LNCaP clone FGC (cell line): Measurements from ENCODE around the gene MTA1.

Experiments
- DNase-seq: peaks from one replicate; pipeline ENCODE4 v3.0.0-alpha.2; 2011; ENCODE audit warnings: low read depth
- H3K4me3 ChIP-seq: 2 replicates; pipeline ENCODE4 v1.5.1; 2011; ENCODE audit warnings: mild to moderate bottlenecking, low read depth, low read length, control low read depth
- TF ChIP-seq, protein P1 (sequence below): IDR thresholded peaks from 2 replicates; pipeline ENCODE4 v1.5.1; 2012; ENCODE audit warnings: mild to moderate bottlenecking; ENCODE audit not compliant: control insufficient read depth, insufficient read depth; ENCODE audit errors: extremely low read depth

Gene MTA1

GRCh38 chr14:105495990-105496830, 76.6 kb downstream of the MTA1 start:
- H3K4me3 ChIP-seq = no peak overlapping the region
- DNase-seq = no peak
- TF ChIP-seq, protein P1, sequence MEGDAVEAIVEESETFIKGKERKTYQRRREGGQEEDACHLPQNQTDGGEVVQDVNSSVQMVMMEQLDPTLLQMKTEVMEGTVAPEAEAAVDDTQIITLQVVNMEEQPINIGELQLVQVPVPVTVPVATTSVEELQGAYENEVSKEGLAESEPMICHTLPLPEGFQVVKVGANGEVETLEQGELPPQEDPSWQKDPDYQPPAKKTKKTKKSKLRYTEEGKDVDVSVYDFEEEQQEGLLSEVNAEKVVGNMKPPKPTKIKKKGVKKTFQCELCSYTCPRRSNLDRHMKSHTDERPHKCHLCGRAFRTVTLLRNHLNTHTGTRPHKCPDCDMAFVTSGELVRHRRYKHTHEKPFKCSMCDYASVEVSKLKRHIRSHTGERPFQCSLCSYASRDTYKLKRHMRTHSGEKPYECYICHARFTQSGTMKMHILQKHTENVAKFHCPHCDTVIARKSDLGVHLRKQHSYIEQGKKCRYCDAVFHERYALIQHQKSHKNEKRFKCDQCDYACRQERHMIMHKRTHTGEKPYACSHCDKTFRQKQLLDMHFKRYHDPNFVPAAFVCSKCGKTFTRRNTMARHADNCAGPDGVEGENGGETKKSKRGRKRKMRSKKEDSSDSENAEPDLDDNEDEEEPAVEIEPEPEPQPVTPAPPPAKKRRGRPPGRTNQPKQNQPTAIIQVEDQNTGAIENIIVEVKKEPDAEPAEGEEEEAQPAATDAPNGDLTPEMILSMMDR = no peak

DNA sequence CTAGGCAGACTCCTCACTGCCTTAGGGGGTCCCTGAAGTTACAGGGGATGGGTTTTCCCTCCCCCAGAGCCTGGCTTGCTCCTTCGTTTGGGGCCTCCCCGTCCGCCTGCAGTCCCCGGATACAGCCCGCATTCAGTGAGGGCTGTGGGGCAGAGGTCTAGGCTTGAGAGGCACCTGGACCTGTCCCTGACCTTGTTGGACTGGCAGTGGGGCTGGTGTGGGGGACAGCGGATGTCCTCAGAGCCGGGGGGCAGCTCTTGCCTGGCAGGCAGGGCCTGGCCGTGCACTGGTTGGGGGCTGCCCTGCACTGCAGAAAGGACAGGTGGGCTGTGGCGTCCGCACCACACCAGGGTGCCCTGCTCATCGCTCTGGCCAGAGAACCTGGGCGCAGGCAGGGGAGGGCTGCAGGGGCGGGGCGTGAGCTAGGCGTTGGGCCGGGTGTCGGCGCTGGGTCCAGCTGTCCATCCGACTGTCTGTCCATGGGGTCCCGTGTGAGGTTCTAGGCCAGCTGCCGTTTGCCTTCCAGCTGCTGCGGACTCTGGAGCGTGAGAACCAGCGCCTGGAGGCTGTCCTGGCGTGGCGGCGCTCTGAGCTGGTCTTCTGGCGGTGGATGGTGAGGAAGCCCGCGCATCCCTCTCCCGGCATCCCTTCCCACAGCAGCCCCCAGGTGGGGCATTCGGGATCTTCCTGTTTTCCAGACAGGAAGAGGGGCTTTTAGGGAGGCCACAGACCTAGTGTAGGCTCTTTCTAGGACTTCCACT, 77.4 kb downstream of the MTA1 start:
- H3K4me3 ChIP-seq = no peak overlapping the region
- no peak for DNase-seq
- TF ChIP-seq, protein P1 = no peak

DNA sequence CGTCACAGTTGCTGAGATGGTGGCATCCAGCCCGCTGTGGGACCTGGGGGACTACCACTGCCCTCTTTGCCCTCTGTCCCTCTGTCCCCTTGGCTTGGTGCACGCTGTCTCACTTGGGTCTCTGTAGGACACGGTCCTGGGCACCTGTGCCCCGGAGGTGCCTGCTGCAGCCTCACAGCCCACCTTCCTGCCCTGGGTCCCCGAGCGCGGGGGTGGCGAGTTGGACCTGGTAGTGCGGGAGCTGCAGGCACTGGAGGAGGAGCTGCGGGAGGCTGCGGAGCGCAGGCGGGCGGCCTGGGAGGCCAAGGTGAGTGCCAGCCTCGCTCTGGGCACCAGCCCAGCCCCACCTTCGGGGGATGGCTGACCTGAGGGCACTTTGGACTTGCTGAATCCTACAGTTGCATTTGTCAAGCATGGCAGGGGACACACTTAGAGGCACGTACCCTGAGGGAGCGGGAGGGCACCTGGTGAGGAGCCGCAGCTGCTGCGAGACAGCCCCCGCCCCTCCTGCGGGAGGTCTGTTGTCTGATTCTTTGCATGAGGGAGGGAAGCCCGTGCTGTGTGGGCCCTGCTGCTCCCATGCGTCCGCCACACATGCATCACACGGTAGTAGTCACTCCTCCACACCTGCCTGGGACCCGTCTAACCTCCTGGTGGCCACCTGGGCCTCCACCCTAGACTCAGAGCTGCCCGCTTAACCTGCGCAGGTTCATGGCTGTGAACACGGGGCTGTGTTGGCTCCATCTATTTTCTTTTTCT, 78.2 kb downstream of the MTA1 start:
- DNase-seq = no peak
- TF ChIP-seq, protein P1 = no peak
- no peak overlapping the region for H3K4me3 ChIP-seq

GRCh38 chr14:105498430-105499255, 79.0 kb downstream of the MTA1 start:
- no peak overlapping the region for H3K4me3 ChIP-seq
- DNase-seq = no peak
- TF ChIP-seq, protein P1 = no peak

DNA sequence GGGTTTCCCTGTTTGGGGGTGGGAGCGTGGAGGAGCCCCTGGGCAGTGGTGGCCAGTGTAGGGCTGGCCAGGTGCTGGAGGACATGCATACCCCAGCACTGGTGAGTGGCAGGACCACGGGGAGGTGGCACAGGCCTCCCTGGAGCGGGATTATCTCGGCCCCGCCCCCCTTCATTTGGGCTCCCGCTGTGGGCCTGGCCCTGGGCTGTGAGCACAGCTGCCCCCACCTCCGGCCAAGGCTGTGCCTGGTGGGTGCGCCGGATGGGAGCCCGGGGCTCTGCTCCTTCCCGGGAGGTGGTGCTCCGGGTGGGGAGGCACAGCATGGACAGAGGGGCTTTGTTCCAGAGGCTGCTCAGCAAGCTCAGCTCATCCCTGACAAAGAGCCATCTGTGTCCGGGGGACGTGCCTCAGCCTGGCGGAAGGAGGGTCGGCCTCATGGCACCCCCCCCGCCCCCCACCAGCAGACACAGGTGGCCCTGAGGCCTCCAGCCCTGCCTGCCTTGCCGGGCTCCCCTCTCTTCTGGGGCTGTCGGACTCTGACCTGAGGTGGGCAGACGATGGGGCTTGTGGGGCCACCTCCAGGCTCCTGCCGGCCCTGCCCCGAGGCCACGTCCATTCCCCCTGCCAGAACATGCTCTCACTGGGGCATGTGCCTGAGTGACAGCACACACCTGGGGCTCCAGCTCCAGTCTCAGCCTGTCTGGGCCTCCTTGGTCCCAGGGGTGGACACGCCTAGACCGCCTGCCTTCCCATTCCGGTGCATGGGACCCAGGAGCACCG, 79.8 kb downstream of the MTA1 start:
- no peak overlapping the region for H3K4me3 ChIP-seq
- DNase-seq = no peak
- TF ChIP-seq, protein P1 = no peak
